HG03060 (cell line): ENCODE measurements around the gene PDGFB.

ENCODE experiments used
- ATAC-seq: cut with Tn5 transposase; IDR thresholded peaks from one replicate; pipeline ENCODE4 v1.9.1; 2021; ENCODE audit warnings: low read depth, moderate number of reproducible peaks; ENCODE audit not compliant: unreplicated experiment

Gene PDGFB

DNA sequence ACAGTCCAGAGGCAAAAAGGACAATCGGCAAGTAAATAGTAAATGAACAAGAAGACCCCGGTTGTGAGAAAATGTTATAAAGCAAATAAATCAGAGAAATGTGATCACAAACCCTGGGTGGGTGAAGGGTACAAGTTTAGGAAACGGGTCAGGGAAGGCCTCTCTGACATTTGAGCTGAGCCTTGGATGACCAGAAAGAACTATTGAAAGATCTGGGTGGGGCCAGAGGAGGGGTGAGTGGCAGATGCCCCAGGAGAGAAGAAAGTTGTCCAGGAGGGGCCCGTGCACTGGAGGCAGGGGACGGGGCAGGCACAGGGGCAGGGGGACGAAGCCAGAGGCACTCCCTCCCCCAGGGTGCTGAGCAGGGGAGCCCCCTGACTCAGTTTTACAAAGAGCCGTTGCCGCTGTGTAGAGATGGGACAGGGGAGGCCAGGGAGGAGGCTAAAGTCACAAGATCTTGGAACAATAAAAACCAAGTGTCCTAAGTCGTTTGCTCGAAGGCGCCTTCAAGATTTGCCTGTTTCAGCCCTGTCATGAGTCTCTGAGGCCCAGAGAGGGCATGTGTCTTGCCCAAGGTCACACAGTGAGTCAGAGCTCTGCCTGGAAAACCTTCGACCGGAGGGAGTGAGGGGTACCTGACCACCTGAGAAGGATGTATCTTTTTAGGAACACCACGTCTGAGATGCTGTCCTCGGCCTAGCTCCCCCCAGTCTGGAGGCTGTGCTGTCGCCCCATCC lies 10.8 kb upstream of the PDGFB start:
- no peak for ATAC-seq

DNA sequence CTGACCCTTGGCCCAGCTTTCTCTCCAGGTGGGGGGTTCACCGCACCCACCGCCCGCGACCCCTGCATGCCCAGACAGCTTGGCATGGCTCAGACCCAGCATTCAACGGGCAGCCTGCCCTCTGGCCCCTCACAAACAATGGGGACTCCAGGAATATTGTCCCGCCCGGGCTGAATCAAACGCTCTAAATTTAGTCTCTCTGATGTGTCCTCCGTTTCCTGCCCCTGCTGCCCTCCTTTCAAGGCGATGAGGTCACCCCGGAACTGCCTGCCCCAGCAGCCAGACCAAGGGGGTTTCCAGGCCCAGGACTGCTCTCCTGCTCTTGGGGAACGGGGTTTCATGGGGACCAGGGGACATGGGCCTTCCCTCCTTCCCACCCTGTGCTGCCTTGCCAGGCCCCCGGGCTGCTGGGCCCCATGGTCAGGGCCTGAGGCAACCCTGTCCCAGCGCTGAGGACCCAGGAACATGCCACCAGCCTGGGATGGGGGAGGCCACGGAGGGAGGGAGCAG lies 10.1 kb upstream of the PDGFB start:
- no peak for ATAC-seq

DNA sequence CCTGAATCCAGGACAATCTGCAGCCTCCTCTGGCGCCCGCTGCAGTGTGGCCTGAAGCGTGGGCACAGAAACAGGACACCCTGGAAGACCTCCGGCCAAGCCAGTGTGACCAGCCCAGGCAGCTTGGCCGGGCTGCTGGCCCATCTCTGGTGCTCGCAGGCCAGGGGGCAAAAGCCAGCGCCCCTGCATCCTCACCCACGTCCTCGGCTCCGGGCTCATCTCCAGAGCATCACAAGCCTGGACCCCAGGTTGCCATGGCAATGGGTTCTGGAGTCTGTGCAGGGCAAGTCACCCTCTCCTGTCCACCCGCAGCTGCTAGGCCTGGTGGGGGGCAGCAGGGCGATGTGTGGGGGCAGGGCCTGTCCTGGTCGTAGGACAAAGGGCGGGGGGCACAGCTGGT lies 9.3 kb upstream of the PDGFB start:
- ATAC-seq, result no peak

DNA sequence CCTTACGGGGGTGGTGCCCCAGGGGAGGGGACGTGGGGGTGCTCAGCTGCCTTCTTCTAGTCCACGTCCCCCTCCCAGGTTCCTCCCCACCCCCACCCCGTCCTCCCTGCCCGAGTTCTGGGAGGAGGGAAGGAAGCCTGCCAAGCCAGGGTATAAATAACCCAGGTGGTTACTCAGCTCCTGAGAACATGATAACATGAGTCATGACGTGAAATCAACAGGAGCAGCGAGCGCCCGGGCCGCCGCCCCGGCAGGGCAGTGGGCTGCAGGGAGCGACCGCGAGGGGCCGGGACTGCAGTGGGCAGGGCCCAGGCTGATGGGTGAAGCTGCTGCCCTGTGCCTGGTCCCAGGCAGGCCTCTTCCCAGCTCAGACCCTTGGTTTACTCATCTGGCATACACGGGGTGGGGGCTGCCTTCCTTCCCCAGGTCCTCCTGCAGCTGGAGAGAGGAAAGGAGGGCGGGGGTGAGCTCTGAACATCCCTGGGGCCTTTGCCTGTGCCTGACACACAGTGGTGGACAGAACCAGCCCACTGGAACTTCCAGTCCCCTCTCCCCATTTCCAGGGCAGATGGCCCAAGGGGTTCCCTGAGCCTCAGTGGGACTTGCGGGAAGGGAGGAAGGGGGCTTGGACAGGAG lies 8.8 kb upstream of the PDGFB start:
- ATAC-seq, result no peak

DNA sequence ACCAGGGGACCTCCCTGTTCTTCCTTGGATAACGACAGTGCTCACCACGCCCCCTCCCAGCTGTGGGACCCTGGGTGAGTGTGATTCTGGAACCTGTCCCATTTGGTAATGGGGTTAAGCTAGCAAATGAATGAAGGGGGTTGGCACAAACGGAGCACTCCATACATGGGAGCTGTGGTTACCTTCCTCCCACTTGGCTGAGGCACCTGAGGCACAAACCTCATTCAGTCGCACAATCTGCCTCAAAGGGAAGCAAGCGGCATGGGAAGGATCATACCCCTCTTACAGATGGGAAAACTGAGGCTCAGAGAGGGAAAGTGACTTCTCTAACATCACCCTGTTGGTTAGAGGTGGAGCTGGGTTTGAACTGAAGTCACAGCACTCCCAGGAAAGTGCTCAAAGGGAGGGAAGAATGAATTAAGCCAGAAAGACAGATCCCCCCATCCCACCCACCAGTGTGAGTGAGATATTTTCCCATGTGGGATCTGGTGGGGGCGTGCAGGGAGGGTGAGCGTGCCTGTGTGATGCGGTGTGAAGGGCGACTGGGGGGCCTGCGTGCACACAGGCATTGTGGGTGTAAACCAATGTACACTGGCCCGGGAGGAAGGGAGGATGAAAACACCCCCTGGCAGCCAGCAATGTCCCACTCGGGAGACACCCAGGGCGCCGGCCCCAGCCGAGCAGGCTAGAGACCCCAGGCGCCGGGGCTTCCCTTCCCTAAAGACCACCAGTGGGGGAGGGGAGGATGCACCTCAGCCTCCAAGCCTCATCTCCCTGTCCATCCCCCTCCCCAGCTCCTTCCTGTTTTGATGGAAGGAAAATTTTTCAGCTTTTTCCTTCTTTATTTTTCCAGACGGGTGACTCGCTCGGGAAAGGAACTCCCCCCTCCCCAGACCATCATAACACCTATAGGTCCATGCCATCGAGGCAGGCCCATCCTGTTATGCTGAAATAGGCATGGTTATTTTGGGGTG lies 8.0 kb upstream of the PDGFB start:
- ATAC-seq, result no peak

DNA sequence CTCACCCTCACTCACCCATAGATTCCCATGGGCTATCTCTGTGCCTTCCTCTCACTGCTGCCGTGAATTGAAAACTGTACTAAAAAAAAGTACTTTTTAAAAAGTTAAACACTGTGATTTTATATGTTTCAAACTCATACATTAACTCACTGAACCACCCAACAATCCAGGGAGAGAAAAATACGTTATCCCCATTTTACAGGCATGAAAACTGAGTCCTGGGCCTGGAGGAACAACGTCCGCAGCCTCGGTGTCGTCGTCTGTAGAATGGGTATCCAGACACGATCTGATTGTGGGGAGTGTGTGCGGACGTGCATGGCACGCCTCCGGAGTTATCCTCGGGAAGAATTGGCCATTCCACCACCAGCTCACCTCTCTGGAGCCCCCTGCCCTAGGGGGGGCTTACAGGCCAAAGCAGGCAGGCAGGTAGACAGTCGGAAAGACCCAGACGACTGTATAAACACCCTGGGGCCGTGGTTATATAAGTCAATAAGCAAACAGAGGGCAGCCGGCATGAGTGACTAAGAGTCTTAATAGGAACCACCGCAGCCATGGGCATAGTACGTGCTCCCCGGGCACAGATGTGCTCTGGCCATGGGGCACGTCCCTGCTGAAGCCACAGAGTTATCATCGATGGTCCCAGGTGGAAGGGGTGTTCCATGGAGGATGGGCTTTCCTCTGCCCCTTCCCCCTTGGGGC lies 7.1 kb upstream of the PDGFB start:
- no peak for ATAC-seq

DNA sequence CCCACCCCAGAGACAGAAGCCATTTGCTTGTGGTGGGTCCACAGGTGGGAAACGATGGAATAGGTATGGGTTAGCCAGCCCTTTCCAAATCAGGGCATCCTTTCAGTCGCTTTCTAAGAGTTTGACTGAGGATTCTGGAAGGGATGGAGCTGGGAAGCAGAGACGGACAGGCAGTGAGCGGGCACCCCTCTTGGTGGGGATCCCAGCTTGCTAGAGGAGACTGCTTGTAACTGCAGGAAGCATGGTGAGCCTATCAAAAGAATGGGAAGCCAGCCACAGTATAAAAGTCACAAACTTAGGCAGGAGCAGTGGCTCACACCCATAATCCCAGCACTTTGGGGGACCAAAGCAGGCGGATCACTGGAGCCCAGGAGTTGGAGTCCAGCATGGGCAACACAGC lies 6.1 kb upstream of the PDGFB start:
- no peak for ATAC-seq

DNA sequence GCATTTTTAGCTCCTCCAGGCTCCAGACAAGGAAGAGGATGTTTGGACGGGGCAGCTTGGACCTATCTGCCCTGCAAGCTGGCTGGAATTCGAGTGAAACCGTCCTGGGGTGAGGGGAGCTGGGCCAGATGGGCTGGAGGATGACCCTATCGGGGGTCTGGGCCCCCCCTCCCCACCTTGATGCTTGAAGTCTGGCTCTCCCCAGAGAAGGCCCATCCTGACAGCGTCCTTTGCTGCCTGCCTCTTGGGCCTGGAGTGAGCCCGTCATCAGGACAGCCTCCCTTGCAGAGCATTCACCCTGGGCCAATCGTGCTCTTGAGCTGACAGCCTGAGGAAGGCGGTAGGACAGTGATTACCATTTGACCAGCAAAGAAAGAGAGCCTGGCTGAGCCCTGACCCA lies 5.3 kb upstream of the PDGFB start:
- no peak for ATAC-seq

DNA sequence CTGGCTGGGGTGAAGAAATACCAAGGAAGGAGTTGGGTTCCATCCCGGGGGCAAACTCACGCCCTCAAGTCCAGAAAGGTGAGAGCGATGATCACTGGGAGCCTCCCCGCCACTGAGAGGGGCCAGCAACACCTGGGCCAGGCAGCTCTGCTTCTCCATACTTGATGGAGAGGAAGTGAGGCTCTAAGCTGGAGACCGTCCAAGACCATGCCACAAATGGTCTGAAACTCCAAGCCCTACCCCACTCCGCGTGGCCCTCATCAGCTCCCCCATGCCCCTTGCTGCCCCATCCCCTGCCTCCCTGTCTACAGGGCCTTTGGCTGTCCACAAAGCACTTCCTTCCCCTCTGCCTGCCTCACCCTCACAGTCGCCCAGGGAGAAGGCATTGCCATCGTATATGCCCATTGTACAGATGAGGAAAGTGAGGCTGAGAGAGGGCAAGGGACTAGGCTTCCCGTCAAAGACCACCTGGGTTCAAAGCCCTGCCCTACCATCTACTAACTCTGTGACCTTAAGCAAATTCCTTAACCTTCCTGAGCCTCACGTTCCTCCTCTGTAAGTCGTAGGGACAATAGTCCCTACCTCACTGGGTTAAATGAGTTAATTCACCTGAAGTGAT lies 4.4 kb upstream of the PDGFB start:
- ATAC-seq, result no peak

DNA sequence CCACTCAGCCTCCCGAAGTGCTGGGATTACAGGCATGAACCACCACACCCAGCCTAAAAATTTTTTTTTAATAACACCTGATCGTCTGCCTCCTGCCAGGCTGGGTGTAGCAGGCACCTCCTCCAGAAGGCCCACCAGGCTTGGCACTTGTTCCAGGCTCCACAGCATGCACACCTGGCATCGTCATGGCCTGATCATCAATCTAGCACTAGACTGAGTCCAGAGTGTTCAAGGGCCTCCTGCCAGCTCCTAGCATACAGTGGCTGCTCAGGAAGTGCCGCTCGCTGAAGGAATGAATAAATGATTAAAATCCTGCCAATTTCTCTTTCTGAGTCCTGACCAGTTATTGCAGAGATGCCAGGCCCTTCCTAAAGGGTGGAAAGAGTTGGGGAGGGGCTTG lies 3.5 kb upstream of the PDGFB start:
- no peak for ATAC-seq

DNA sequence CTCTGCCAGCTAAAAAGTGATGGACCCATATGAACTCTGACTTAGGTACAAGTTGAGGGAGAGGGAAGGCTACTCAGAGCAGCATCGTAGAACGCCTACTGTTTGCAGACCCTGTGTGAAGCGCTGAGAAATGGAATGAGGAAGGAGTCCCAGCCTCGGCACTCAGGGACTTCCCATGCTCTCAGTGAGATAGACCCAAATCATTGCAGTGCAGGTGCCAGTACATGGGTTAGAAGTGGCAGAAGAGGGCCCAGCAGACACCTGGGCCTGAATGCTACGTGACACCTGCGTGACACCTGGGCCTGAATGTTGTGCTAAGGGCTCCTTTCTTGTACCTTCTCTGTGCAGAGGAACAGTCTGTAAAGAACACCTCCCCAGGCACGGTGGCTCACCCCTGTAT lies 2.6 kb upstream of the PDGFB start:
- no peak for ATAC-seq

DNA sequence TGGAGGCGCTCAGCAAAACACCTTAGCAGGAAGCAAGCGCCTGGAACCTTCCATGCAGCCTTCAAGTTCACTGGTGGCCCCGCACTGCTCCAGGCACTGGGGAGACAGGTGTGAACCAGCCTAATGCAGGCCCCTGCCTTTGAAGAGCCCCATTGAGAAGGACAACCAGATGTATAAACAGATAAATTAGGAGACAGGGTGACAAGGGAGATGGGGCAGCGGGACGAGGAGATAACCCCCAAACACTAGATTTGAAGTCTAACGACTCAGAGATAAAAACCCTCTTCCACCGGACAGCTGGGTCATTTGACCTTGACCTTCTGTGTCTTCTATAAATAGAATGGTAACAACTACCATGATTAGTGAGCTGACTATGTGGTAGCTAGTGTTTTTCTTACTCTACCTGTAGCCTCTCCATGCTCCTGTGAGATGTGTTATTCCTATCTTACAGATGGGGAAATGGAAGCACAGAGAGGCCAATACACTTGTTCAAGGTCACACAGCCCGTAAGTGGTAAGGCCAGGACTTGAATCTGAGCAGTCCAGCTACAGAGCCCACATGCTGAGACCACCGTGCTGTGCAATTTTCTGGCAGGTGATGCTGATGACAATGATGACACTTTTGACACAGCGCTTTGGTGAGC lies 2.0 kb upstream of the PDGFB start:
- no peak for ATAC-seq

DNA sequence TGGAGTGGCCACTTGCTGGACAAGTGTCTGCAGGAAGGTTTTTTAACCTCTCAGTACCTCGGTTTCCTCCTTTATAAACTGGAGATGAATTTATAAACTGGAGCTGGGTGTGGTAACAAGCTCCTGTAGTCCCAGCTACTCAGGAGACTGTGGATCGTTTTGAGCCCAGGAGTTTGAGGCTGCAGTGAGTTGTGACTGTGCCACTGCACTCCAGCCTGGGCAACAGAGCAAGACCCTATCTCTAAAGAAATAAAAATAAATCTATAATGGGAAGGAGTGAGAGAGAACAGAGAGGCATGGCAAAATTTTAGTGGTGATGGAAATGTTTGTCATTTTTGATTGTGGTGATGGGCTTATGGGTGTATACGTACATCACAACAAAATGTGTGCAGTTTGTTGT lies 1.4 kb upstream of the PDGFB start:
- no peak for ATAC-seq

DNA sequence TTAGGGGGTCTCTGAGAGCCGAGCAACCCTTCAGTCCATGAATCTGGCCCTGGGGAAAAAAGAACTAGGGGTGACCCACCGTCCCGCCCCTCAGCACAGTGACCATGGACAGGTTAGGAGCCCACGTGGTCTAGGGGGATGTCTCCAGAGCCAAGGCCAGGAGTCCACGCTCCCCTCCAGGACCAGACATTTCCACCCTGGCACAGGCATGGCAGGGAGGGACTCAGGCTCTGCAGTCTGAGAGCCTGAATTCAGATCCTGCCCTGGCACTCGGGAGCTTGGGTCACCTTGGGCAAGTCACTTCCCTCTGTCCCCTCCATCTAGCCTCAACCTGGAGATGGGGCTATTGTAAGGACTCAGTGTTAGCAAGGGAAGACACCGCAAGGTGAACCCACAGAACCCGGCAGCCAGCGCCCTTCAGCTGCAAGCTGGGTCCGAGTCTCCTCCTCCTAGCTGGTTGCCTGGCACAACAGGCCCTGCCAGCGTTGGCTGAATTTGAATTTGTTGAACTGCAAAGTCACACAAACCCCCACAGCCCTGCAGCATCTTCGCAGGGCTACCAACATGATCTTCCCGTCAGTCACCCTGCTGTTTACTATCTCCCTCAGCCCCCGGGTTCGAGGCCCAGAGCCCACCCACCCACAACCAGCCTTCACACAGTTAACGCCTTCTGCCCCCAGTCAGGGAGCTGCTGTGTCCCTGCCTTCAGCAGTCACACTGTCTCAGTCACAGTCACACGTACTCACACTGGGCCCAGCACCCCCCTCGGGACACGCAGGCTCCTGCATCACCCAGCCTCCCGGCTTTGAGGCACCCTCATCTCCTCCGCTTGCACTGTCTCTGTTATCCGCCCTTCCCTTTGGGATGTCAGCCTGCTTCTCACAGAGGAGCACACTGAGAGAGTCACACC lies 603 bp upstream of the PDGFB start:
- no peak for ATAC-seq

DNA sequence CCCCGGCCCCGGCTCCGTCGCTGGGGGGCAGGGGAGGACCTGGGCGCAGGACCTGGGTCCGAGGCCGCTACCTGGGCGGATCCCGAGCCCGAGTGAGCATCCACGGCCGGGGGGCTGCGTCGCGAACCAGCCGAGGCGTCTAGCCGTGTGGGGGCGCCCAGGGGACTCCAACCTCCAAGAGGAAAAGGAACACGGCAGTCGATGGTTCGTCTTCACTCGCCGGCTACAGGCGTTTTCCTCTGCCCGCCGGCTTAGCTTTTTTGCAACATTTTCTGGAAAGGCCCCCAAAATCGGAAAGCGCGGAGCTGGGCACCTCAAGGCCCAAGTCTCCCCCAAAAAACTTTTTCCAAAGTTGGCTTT lies 666 bp downstream of the PDGFB start:
- no peak for ATAC-seq

DNA sequence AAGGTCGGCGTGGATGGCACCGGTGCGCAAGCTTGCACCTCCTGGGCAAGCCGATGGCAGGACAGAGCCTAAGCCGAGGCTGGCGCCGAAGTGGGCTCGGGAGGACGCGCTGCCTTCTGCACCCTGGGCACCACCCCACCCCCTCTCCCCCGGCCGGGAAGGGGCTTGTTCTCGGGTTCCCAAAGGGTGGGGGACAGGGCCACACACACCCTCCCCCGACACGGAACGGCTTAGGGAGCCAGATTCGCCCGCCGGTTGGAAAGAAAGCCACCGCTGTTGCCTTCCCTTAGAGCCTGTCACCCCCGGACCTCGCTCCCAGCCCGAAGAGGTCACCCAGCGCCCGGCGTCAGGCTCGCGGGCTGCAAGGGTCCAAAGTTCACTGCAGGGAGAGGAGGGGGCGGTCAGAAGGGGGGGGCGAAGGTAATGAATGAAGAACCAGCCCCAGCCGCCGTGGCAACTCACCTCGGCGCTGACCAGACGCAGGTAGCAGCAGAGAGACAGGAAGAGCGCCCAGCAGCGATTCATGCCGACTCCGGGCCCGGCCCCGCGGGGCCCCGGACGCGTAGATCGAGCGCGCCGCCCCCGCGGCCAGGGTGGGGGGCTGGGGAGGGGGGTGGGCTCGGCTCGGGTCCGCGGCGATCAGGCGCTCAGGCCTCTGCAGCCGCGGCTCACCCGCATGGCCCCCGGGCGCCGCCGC lies 1.2 kb downstream of the PDGFB start:
- ATAC-seq, result no peak

DNA sequence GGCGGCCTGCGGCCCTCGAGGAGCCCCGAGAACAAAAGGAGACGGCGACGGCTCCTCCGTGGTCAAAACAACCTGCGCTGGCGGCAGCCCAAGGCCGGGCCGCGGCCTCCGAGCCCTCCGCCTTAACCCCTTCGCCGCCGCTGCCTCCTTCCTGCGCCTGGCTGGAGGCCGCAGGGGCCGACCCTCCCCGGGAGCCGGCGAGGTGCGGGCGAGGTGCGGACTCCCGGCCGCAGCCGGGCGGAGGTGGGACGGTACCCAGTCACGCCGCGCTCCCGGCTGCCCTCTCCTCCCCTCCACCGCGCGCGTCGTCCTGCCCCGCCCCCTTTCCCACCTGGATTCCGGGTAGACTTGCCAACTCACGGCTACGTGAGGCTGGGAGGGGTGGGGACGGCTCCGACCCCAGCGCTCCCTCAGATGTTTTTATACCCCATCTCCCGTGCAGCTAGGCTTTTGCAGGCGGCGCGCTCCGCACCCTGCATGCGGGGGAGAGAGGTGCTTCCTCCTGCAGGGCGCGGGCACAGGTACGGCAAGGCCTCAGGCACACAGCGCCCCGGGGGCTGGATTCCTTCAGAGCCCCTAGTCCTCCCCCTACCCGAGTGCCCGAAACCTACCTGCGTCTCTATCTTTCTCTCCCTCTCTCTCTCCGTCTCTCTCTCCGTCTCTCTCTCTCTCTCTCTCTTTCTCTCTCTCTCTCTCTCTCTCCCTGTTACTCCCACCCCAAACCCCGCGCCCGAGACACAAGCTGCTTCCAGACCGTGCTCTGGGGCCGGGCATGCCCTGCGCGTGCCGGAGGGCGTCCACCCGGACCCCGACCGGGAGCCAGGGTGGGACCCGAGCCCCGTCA lies 2.0 kb downstream of the PDGFB start:
- no peak for ATAC-seq
